Ishikawa (cell line): ENCODE data around the gene VWA5B1.

Source experiments
- CEBPB ChIP-seq: IDR thresholded peaks from 2 replicates; pipeline ENCODE4 v1.6.1; 2012
- CREB1 ChIP-seq: IDR thresholded peaks from 2 replicates; pipeline ENCODE4 v1.6.1; 2012; ENCODE audit warnings: low read depth
- EGR1 ChIP-seq: IDR thresholded peaks from 2 replicates; pipeline ENCODE4 v1.6.1; 2012
- EP300 ChIP-seq: IDR thresholded peaks from 2 replicates; pipeline ENCODE4 v1.6.1; 2012; ENCODE audit warnings: borderline replicate concordance
- FOXM1 ChIP-seq: IDR thresholded peaks from 2 replicates; pipeline ENCODE4 v1.6.1; 2012; ENCODE audit warnings: low read depth, borderline replicate concordance
- NFIC ChIP-seq: IDR thresholded peaks from 2 replicates; pipeline ENCODE4 v1.6.1; 2012
- RAD21 ChIP-seq: IDR thresholded peaks from 2 replicates; pipeline ENCODE4 v1.6.1; 2012; ENCODE audit warnings: low read depth
- TAF1 ChIP-seq: IDR thresholded peaks from 2 replicates; pipeline ENCODE4 v1.6.1; 2012; ENCODE audit warnings: low read depth, mild to moderate bottlenecking
- TCF12 ChIP-seq: IDR thresholded peaks from 2 replicates; pipeline ENCODE4 v1.6.1; 2012; ENCODE audit warnings: low read depth
- TEAD4 ChIP-seq: IDR thresholded peaks from 2 replicates; pipeline ENCODE4 v1.6.1; 2012
- YY1 ChIP-seq: IDR thresholded peaks from 2 replicates; pipeline ENCODE4 v1.6.1; 2012; ENCODE audit warnings: low read depth
- ZBTB7A ChIP-seq: IDR thresholded peaks from 2 replicates; pipeline ENCODE4 v1.6.1; 2012; ENCODE audit warnings: low read depth
- TF ChIP-seq, protein P1 (sequence below): IDR thresholded peaks from 2 replicates; pipeline ENCODE4 v1.6.1; 2012
- TF ChIP-seq, protein P2 (sequence below): IDR thresholded peaks from 2 replicates; pipeline ENCODE4 v1.6.1; 2012
- TF ChIP-seq, protein P3 (sequence below): IDR thresholded peaks from 2 replicates; pipeline ENCODE4 v1.6.1; 2012; ENCODE audit warnings: low read depth, mild to moderate bottlenecking

The VWA5B1 gene

DNA sequence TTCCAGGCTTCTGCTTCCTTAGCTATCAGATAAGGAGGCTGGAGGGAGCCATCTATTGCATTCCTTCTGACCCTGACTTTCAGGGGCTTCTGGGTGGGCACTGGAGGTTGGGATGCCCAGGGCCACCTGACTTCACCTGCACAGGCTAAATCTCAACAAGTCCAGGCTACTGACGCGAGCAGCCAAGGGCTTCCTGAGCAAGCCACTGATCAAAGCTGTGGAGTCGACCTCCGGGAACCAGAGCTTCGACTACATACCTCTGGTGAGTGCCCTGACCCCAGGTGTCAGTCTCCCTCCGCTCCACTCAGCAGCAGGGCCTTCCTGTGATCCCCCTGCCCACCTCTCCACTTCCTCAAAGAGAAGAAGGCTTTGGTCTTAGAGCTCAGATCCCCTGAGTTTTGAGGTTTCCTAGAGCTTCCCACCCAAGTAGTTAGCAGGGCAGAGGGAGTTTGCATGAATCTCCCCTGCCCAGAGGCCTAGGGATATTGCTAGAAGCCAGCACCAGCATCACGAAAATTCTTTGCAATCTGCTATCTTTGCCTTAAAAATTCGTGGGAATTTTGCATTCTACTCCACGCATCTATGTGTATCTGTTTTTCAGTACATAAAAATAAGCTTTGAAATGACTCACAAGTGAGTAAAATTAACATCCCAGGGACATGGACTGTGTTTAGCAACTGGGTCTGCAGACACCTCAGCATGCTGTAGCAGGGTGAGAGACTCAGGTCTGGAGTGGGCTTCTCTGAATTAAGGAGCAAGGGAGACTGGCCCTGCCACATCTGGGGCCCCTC is 61.4 kb downstream of the VWA5B1 start:
- TF ChIP-seq CREB1: no peak
- TF ChIP-seq YY1: no peak
- TF ChIP-seq, protein P1, sequence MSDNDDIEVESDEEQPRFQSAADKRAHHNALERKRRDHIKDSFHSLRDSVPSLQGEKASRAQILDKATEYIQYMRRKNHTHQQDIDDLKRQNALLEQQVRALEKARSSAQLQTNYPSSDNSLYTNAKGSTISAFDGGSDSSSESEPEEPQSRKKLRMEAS: no peak
- no peak for TF ChIP-seq TEAD4
- no peak for TF ChIP-seq EGR1
- no peak for TF ChIP-seq TCF12
- TF ChIP-seq FOXM1: no peak
- no peak for TF ChIP-seq EP300
- no peak for TF ChIP-seq RAD21
- no peak for TF ChIP-seq NFIC
- TF ChIP-seq ZBTB7A: no peak

DNA sequence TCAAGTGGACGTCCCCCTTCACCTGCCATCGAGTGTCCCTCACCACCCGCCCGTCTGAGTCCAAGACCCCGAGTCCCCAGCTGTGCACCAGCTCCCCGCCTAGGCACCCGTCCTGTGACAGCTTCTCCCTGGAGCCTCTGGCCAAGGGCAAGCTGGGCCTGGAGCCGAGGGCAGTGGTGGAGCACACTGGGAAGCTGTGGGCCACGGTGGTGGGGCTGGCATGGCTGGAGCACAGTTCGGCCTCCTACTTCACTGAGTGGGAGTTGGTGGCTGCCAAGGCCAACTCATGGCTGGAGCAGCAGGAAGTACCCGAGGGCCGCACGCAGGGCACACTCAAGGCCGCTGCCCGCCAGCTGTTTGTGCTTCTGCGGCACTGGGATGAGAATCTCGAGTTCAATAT is 63.2 kb downstream of the VWA5B1 start:
- TF ChIP-seq ZBTB7A (no peak), CREB1 (no peak), EP300 (no peak), TAF1 (no peak), YY1 (no peak), TEAD4 (no peak), NFIC (no peak), FOXM1 (no peak), EGR1 (no peak), CEBPB (no peak), RAD21 (no peak), TCF12 (no peak)
- TF ChIP-seq, protein P2, sequence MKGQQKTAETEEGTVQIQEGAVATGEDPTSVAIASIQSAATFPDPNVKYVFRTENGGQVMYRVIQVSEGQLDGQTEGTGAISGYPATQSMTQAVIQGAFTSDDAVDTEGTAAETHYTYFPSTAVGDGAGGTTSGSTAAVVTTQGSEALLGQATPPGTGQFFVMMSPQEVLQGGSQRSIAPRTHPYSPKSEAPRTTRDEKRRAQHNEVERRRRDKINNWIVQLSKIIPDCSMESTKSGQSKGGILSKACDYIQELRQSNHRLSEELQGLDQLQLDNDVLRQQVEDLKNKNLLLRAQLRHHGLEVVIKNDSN: no peak
- TF ChIP-seq, protein P3, sequence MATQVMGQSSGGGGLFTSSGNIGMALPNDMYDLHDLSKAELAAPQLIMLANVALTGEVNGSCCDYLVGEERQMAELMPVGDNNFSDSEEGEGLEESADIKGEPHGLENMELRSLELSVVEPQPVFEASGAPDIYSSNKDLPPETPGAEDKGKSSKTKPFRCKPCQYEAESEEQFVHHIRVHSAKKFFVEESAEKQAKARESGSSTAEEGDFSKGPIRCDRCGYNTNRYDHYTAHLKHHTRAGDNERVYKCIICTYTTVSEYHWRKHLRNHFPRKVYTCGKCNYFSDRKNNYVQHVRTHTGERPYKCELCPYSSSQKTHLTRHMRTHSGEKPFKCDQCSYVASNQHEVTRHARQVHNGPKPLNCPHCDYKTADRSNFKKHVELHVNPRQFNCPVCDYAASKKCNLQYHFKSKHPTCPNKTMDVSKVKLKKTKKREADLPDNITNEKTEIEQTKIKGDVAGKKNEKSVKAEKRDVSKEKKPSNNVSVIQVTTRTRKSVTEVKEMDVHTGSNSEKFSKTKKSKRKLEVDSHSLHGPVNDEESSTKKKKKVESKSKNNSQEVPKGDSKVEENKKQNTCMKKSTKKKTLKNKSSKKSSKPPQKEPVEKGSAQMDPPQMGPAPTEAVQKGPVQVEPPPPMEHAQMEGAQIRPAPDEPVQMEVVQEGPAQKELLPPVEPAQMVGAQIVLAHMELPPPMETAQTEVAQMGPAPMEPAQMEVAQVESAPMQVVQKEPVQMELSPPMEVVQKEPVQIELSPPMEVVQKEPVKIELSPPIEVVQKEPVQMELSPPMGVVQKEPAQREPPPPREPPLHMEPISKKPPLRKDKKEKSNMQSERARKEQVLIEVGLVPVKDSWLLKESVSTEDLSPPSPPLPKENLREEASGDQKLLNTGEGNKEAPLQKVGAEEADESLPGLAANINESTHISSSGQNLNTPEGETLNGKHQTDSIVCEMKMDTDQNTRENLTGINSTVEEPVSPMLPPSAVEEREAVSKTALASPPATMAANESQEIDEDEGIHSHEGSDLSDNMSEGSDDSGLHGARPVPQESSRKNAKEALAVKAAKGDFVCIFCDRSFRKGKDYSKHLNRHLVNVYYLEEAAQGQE: no peak
- TF ChIP-seq, protein P1: no peak

DNA sequence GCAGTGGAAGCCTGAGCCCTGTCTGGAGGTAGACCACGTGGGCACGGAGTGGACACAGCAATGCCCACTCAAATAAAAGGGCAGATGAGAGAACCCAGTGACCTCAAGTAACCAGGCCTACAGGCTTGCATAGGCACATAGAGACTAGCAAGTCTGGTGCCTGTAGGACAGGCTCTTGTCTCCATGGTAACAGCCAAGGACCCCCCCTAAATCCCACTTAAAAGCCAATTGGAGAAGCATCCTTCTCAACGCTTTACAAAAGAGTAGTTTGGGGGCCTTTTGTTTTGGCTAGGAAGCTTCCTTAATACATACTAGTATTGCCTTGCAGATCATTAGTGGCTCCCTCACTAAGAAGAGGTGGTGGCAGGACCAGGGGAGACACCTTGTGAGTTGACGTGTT is 63.9 kb downstream of the VWA5B1 start:
- TF ChIP-seq EP300 (no peak), RAD21 (no peak)

DNA sequence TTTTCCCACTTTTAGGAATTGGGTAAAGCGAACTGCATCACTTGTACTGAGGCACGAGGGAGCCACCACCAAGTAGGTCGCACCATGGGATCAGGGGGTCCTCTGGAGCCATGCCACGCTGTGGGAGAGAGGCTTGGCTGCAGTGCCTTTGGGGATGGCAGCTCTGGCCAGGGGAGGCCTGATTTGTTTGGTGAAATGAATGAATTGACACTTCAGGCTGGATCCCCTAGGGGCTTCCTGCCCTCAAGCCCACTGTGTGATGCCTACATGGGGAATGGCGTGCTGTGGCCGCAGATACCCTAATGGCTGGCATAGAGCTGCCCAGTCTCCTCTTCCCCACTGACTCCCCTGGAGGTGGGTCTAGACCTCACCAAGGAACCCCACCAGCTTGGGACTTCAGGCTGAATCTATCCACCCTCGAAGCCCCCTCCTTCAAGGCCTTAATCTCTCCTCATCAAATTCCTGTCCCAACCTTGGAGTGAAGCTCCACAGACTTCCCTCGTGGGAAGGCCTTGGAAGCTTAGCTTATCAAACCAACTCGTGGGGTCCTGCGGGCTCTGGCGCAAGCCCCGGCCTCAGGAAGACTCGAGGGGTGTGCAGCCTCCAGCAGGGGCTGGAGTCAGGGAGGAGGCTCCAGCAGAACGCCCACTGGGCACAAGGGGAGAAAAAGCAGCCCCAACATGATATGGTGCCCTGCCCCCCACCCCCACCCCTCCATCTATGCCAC is 64.6 kb downstream of the VWA5B1 start:
- TF ChIP-seq, protein P2: no peak
- TF ChIP-seq TAF1 (no peak), YY1 (no peak), EGR1 (no peak), RAD21 (no peak), ZBTB7A (no peak), NFIC (no peak), TEAD4 (no peak), TCF12 (no peak), EP300 (no peak), CEBPB (no peak), FOXM1 (no peak), CREB1 (no peak)
- TF ChIP-seq, protein P1: no peak
- TF ChIP-seq, protein P3: no peak
